VCaP (cell line): ENCODE measurements around the gene DIAPH3.

Experiments used
- H3K27ac ChIP-seq: fragments of 450-650 bp; 2 replicates; pipeline ENCODE4 v1.5.1; 2017
- CTCF ChIP-seq: fragments of 450-650 bp; conservative IDR thresholded peaks from 2 replicates; pipeline ENCODE4 v1.5.1; 2017; ENCODE audit warnings: mild to moderate bottlenecking, moderate library complexity

DIAPH3 gene

GRCh38 chr13:59883885-59884284 is 279.8 kb downstream of the DIAPH3 start:
- TF ChIP-seq CTCF = no peak
- H3K27ac ChIP-seq = no peak overlapping the region

GRCh38 chr13:59880468-59880867 is 283.3 kb downstream of the DIAPH3 start:
- H3K27ac ChIP-seq = no peak overlapping the region
- no peak for TF ChIP-seq CTCF

- TF ChIP-seq CTCF = no peak
- H3K27ac ChIP-seq = no peak overlapping the region
Measured at GRCh38 chr13:59879281-59879680, 284.4 kb downstream of the DIAPH3 start.

GRCh38 chr13:59877933-59878332 is 285.8 kb downstream of the DIAPH3 start:
- H3K27ac ChIP-seq = no peak overlapping the region
- no peak for TF ChIP-seq CTCF

- H3K27ac ChIP-seq = no peak overlapping the region
- TF ChIP-seq CTCF = no peak
Measured at GRCh38 chr13:59874973-59875372, 288.8 kb downstream of the DIAPH3 start.

GRCh38 chr13:59873856-59874255 is 289.9 kb downstream of the DIAPH3 start:
- TF ChIP-seq CTCF = no peak
- H3K27ac ChIP-seq = no peak overlapping the region

GRCh38 chr13:59873309-59873708 is 290.4 kb downstream of the DIAPH3 start:
- no peak overlapping the region for H3K27ac ChIP-seq
- no peak for TF ChIP-seq CTCF

- no peak for TF ChIP-seq CTCF
- H3K27ac ChIP-seq = no peak overlapping the region
Measured at GRCh38 chr13:59867867-59868266, 295.9 kb downstream of the DIAPH3 start.
